ENCODE results near the gene KCNQ5. TPM values are rescaled to one million over a fixed set of nuclear protein-coding genes. Genes with fewer than 3 reads are reported as not detected.
"Not testable (repeated sequence)": the region's sequence is repeated elsewhere in the genome, so short reads cannot be mapped to it uniquely, and the experiment has no call there.

KCNQ5 gene
- total RNA-seq, 2 experiments from 2014 or later: 10.0 to 11.8 TPM

DNA sequence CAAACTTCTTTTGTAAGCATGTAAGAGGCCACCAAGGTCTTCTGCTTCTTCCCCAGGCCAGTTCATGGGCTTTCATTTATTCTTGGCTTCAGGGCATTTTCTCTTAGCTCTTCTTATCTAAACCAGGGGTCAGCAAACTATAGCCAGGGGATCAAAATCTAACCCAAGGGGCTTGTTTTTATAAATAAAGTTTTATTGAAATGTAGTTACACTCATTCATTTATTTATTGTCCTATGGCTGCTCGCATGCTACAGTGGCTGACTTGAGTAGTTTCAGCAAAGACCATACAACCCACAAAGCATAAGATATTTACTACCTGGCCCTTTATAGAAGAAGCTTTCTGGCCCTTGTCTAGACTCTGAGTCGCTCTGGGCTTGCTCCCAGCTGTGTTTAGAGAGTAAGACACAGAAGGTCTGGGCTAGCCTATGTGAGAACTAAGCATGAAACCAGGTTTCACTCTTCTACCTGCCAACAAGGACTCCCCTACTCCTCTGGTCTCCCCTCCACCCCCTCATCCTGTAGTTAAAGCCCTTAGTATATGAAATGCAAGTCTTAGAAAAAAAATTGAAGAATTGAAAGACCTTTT, 560.2 kb downstream of the KCNQ5 start:
- ATAC-seq (no peak), DNase-seq (no peak)
- Mint-ChIP-seq H3K4me1 (ENCODE audit: low read depth) (no peaks in the 10 kb centered on the region), H3K4me3 (no peak overlapping the region), H3K27me3 (ENCODE audit: low read depth) (no peaks in the 10 kb centered on the region), H3K36me3 (ENCODE audit: low read depth) (no peaks in the 10 kb centered on the region), H3K27ac (no peak overlapping the region), H3K9me3 (ENCODE audit: insufficient read depth) (no peaks in the 10 kb centered on the region)
- ChIA-PET CTCF (interaction anchor here (0.9 to 1.5 kb wide), 3 partner anchors 144 to 566 kb away, joined by 3 to 5 read pairs (median 5); no protein-coding TSS in a partner anchor), POLR2A (no interaction called here)

DNA sequence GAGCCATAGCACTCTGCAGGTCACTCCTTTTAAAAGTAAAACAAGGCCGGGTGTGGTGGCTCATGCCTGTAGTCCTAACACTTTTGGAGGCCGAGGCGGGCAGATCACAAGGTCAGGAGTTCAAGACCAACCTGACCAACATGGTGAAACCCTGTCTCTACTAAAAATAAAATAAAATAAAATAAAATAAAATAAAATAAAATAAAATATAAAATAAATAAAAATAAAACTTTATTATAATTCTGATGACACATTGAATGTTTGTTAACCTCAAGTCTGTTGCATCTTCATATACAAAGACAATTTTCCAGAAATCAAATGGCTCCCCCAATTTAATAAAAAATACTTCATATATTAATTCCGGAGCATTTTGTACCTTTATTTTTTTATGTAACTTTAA, 571.4 kb downstream of the KCNQ5 start:
- ATAC-seq; CTCF ChIA-PET; H3K4me3 Mint-ChIP-seq; H3K27me3 Mint-ChIP-seq (ENCODE audit: low read depth); H3K36me3 Mint-ChIP-seq (ENCODE audit: low read depth); H3K27ac Mint-ChIP-seq; POLR2A ChIA-PET; DNase-seq; H3K9me3 Mint-ChIP-seq (ENCODE audit: insufficient read depth); H3K4me1 Mint-ChIP-seq (ENCODE audit: low read depth): not testable (repeated sequence)

DNA sequence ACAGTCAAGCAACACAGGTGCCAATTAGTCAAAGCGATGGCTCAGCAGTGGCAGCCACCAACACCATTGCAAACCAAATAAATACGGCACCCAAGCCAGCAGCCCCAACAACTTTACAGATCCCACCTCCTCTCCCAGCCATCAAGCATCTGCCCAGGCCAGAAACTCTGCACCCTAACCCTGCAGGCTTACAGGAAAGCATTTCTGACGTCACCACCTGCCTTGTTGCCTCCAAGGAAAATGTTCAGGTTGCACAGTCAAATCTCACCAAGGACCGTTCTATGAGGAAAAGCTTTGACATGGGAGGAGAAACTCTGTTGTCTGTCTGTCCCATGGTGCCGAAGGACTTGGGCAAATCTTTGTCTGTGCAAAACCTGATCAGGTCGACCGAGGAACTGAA, 572.9 kb downstream of the KCNQ5 start:
- CTCF ChIA-PET: no interaction called here
- H3K27me3 Mint-ChIP-seq (ENCODE audit: low read depth): no peaks in the 10 kb centered on the region
- POLR2A ChIA-PET: no interaction called here
- H3K4me3 Mint-ChIP-seq: no peak overlapping the region
- H3K36me3 Mint-ChIP-seq (ENCODE audit: low read depth): peaks cover 8% of the 10 kb centered on the region
- H3K4me1 Mint-ChIP-seq (ENCODE audit: low read depth): no peaks in the 10 kb centered on the region
- no peak for ATAC-seq
- no peaks in the 10 kb centered on the region for H3K9me3 Mint-ChIP-seq (ENCODE audit: insufficient read depth)
- no peak for DNase-seq
- H3K27ac Mint-ChIP-seq: no peak overlapping the region

DNA sequence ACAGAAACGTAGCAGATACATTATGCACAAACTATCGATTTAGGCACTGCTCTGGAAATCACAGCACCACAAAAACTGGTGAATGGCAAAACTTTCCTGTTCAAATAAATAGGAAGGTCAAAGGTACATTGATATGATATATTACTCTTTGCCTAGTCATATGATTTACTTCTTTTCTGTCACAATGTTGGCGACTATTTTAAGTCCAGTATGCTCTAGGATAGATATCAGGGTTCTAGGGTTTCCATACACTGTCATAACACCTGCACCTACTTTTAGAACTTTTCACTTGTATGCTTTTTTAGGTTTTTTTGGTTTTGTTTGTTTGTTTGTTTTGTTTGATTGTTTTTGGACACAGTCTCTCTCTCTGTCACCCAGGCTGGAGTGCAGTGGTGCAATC, 578.4 kb downstream of the KCNQ5 start:
- CTCF ChIA-PET: no interaction called here
- Mint-ChIP-seq H3K36me3 (ENCODE audit: low read depth) (peaks cover under 1% of the 10 kb centered on the region), H3K27ac (no peak overlapping the region), H3K4me1 (ENCODE audit: low read depth) (no peaks in the 10 kb centered on the region), H3K9me3 (ENCODE audit: insufficient read depth) (no peaks in the 10 kb centered on the region), H3K4me3 (no peak overlapping the region), H3K27me3 (ENCODE audit: low read depth) (no peaks in the 10 kb centered on the region)
- ATAC-seq (no peak), DNase-seq (no peak)
- POLR2A ChIA-PET: no interaction called here

DNA sequence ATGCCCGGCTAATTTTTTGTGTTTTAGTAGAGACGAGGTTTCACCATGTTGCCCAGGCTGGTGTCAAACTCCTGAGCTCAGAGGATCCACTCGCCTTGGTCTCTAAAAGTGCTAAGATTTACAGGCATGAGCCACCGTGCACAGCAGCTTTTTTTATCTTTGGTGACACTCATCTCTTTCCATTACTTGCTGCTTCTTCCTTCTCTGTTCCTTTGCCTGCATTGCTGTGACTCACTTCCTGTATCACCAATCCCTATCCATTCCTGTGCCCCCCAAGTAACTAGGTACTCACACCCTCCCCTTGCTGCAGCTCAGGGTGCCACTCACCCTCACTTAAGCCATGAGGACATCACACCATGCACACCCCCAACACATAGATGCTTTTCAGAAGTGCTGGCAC, 578.9 kb downstream of the KCNQ5 start:
- no peaks in the 10 kb centered on the region for H3K4me1 Mint-ChIP-seq (ENCODE audit: low read depth)
- H3K4me3 Mint-ChIP-seq: no peak overlapping the region
- CTCF ChIA-PET: no interaction called here
- no peaks in the 10 kb centered on the region for H3K36me3 Mint-ChIP-seq (ENCODE audit: low read depth)
- no peak for DNase-seq
- no peak overlapping the region for H3K27ac Mint-ChIP-seq
- H3K27me3 Mint-ChIP-seq (ENCODE audit: low read depth): no peaks in the 10 kb centered on the region
- no peaks in the 10 kb centered on the region for H3K9me3 Mint-ChIP-seq (ENCODE audit: insufficient read depth)
- POLR2A ChIA-PET: interaction anchor here (0.9 kb wide), 1 partner anchor 31 kb away, joined by 3 read pairs; no protein-coding TSS in a partner anchor
- no peak for ATAC-seq

DNA sequence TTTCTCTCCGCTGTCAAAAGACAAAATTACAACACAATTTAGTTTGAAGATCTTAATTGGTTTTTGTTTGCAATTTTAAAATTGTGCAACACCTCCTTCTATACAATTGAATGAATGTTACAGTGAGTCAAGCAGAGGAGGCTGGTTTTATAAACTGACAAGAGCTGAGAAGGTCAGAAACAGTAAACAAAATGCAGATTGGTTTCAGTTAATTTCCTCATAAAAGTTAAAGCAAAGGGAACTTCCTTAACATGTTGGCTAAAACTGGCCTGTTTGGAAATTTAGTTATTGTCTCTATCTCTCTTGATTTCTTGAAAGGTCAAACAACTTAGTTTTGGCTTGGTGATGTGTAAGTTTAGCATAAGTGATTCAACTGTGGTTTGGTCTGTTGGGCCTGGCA, 581.2 kb downstream of the KCNQ5 start:
- Mint-ChIP-seq H3K9me3 (ENCODE audit: insufficient read depth) (no peaks in the 10 kb centered on the region), H3K27ac (no peak overlapping the region), H3K4me1 (ENCODE audit: low read depth) (no peaks in the 10 kb centered on the region), H3K27me3 (ENCODE audit: low read depth) (no peaks in the 10 kb centered on the region), H3K36me3 (ENCODE audit: low read depth) (no peaks in the 10 kb centered on the region), H3K4me3 (no peak overlapping the region)
- POLR2A ChIA-PET: no interaction called here
- no peak for DNase-seq
- ATAC-seq: no peak
- CTCF ChIA-PET: no interaction called here

DNA sequence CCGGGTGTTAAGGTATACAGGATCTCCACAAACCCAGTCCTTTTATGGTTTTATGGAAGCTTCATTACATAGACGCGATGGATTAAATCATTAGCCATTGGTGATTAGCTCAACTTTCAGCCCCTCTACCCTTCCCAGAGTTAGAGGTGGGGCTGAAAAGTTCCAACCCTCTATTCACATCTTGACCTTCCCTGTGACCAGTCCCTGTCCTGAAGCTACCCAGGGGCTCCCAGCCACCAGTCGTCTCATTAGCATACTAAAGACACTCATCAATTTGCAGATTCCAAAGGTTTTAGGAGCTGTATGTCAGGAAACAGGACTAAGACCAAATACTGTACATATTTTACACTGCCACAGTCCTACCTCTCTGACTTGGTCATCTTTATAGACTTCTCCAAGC, 582.4 kb downstream of the KCNQ5 start:
- H3K4me1 Mint-ChIP-seq (ENCODE audit: low read depth): no peaks in the 10 kb centered on the region
- no peaks in the 10 kb centered on the region for H3K9me3 Mint-ChIP-seq (ENCODE audit: insufficient read depth)
- ATAC-seq: no peak
- ChIA-PET CTCF (no interaction called here), POLR2A (no interaction called here)
- no peak for DNase-seq
- H3K4me3 Mint-ChIP-seq: no peak overlapping the region
- no peaks in the 10 kb centered on the region for H3K27me3 Mint-ChIP-seq (ENCODE audit: low read depth)
- H3K36me3 Mint-ChIP-seq (ENCODE audit: low read depth): no peaks in the 10 kb centered on the region
- H3K27ac Mint-ChIP-seq: no peak overlapping the region

DNA sequence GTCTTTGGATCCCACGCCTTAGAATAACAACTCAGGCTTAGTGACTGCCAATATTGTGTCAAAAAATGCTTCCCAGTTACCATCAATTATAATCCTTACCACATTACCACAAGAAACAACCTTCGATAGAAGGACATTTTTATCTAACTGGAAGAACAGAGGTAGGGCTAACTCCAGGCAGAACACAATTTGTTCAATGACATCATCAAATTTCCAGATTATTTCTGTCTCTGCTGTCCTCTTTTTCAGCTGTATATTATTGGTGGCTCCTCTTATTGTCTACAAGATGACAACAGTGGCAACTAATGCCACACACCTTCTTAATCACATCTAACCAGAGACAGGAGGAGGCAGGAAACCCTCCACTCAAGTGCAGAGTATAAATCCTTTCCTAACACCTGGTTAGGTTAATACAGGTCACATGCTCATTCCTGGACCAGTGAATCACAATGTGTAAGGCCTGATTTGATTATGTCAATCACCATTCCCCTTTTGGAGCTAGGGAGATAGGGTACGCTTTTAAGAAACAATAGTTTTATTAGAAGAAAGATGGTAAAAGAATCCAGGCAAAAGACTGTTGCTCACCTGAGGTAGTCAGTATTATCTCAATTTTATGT, 585.5 kb downstream of the KCNQ5 start:
- ATAC-seq (no peak), DNase-seq (no peak)
- ChIA-PET CTCF (no interaction called here), POLR2A (no interaction called here)
- H3K4me1 Mint-ChIP-seq (ENCODE audit: low read depth): no peaks in the 10 kb centered on the region
- no peaks in the 10 kb centered on the region for H3K9me3 Mint-ChIP-seq (ENCODE audit: insufficient read depth)
- no peak overlapping the region for H3K27ac Mint-ChIP-seq
- no peaks in the 10 kb centered on the region for H3K36me3 Mint-ChIP-seq (ENCODE audit: low read depth)
- no peak overlapping the region for H3K4me3 Mint-ChIP-seq
- no peaks in the 10 kb centered on the region for H3K27me3 Mint-ChIP-seq (ENCODE audit: low read depth)

DNA sequence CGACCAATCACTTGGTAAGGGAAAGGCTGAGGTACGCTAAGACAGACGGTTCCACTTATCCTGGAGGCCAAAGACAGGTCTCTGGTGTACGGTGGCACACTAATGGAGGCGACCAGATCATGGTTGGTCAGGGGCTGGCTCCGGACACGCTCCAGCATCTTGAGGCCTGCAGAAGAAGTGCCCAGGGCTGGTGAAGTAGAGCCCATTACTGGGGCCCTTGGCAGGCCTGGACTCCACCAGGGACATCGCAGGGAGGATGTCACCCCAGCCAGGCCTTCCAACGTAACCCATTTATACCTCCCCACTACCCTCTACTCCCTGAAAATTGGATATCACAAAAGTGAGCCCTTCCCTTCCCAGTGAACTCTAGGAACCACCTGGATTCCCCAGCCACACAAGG, 587.3 kb downstream of the KCNQ5 start:
- Mint-ChIP-seq H3K4me1 (ENCODE audit: low read depth) (no peaks in the 10 kb centered on the region), H3K27me3 (ENCODE audit: low read depth) (no peaks in the 10 kb centered on the region), H3K36me3 (ENCODE audit: low read depth) (no peaks in the 10 kb centered on the region), H3K27ac (no peak overlapping the region), H3K9me3 (ENCODE audit: insufficient read depth) (no peaks in the 10 kb centered on the region), H3K4me3 (no peak overlapping the region)
- ATAC-seq (no peak), DNase-seq (no peak)
- ChIA-PET CTCF (no interaction called here), POLR2A (no interaction called here)

DNA sequence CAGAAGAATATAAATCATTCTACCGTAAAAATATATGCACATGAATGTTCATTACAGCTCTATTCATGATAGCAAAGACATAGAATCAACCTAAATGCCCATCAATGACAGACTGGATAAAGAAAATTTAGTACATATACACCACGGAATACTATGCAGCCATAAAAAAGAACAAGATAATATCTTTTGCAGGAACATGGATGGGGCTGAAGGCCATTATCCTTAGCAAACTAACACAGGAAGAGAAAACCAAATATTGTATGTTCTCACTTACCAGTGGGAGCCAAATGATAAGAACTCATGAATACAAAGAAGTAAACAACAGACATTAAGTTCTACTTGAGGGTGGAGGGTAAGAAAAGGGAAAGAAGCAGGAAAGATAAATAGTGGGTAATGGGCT, 595.0 kb downstream of the KCNQ5 start:
- ChIA-PET CTCF (no interaction called here), POLR2A (no interaction called here)
- Mint-ChIP-seq H3K9me3 (ENCODE audit: insufficient read depth) (no peaks in the 10 kb centered on the region), H3K27me3 (ENCODE audit: low read depth) (no peaks in the 10 kb centered on the region), H3K4me1 (ENCODE audit: low read depth) (no peaks in the 10 kb centered on the region), H3K36me3 (ENCODE audit: low read depth) (no peaks in the 10 kb centered on the region), H3K27ac (no peak overlapping the region), H3K4me3 (no peak overlapping the region)
- ATAC-seq: no peak
- DNase-seq: no peak

DNA sequence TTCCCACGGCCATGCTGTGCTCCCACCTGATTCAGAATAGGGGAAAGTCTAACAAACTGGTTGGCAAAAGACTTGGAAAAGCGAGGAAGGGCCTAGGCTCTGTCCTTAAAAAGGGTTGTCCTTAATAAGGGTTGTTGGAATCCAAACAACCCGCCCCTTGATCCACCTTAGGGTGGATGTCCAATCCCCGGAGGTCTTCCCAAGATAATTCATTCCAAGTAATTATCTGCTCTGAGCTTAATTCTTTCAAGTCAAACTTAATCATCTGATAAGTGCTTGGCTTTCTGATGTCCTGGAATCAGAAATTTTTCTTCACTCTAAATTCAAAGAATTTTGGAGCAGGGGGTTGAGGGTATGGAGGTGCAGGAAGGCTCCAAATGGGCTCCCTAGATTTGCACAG, 603.5 kb downstream of the KCNQ5 start, which contains the start of gene KHDC1L:
Gene KHDC1L, minus strand, starts transcription at position 101 of the 400 bp plus-strand sequence. Its CDS starts 88 bp downstream, at position 13.
- ChIA-PET CTCF (no interaction called here), POLR2A (no interaction called here)
- DNase-seq (no peak), ATAC-seq (no peak)
- Mint-ChIP-seq H3K4me3 (no peak within 1 kb of the TSS), H3K9me3 (ENCODE audit: insufficient read depth) (no peaks in the 10 kb centered on the region), H3K27ac (no peak within 1 kb of the TSS), H3K27me3 (ENCODE audit: low read depth) (no peaks in the 10 kb centered on the region), H3K36me3 (ENCODE audit: low read depth) (no peaks in the 10 kb centered on the region), H3K4me1 (ENCODE audit: low read depth) (no peaks in the 10 kb centered on the region)

DNA sequence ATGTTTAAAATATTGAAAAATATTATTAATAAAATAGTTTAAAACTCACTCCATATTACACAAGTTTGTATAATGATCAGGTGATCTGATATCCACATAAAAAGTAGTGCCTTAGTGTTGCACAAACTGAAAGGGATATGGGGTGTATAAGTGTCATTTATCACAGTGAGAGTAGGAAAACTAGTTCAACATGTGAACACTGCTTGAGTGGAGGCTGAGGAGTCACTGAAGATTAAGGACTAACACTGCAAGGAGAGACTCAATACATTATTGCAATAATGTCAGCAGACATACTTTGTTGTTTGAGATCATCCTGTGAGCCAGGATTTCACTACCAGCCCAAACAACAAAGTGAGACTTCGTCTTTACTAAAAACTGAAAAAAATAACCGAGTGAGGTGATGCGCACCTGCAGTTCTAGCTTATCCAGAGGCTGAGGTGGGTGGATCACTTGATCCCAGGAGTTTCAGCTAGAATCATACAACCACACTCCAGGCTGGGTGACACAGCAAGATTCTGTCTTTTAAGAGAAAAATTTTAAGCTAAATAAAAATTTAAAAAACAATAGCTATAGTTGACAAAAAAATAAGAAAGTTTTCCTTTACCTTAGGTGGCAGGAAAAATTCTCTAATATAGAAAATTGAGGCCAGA, 605.9 kb downstream of the KCNQ5 start:
- DNase-seq (no peak), ATAC-seq (no peak)
- ChIA-PET CTCF (interaction anchor here (0.8 kb wide), 1 partner anchor 816 kb away, joined by 3 read pairs; no protein-coding TSS in a partner anchor), POLR2A (interaction anchor here (0.6 kb wide), 2 partner anchors 21 to 254 kb away, joined by 3 to 4 read pairs; no protein-coding TSS in a partner anchor)
- no peak overlapping the region for H3K27ac Mint-ChIP-seq
- no peak overlapping the region for H3K4me3 Mint-ChIP-seq
- H3K9me3 Mint-ChIP-seq (ENCODE audit: insufficient read depth): no peaks in the 10 kb centered on the region
- H3K4me1 Mint-ChIP-seq (ENCODE audit: low read depth): no peaks in the 10 kb centered on the region
- H3K27me3 Mint-ChIP-seq (ENCODE audit: low read depth): peaks cover 3% of the 10 kb centered on the region
- H3K36me3 Mint-ChIP-seq (ENCODE audit: low read depth): no peaks in the 10 kb centered on the region
